Limb (tissue), 2 donors: ENCODE data around the gene AFDN.

Source experiments
- DNase-seq, 2 donors: peaks; one replicate each; pipeline ENCODE4 v3.0.0-alpha.2; 2016; ENCODE audit errors: extremely low spot score in 2 of 2

Gene AFDN

DNA sequence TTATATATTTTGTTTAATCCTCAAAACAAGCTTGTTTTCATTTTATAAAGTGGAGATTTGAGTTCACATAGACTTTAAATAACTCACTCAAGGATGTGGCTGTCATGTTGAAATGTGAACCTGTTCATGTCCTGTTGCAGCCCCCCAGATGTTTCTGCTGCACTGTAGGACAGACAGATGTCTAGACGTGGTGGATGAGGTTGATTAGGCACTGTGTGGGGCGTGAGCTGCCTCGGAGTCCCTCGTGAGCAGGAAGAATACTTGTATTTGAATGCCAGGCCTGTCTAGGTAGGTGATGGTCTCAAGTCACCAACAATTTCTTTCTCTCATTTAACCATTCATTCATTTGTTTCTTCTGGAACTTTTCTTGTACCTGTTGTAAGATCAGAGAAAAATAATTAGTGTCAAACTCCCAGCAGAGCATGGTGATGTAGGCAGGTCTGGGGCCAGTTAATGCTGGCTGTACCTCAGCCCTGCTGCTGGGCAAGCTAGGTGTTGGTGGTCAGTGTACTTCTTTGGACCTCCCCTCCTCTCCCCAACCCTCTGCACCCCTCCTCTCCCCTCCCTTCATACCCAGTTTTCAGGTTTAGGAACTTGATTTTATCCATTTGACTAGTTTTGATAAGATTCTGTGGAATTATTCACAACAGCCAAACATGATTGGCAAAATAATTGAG, 34.0 kb downstream of the AFDN start:
- DNase-seq = no peak

GRCh38 chr6:167861424-167861823, 34.7 kb downstream of the AFDN start:
- DNase-seq = no peak

GRCh38 chr6:167863897-167864296, 37.2 kb downstream of the AFDN start:
- DNase-seq = no peak

- DNase-seq = no peak
Observed at GRCh38 chr6:167866642-167867041, 39.9 kb downstream of the AFDN start.

DNA sequence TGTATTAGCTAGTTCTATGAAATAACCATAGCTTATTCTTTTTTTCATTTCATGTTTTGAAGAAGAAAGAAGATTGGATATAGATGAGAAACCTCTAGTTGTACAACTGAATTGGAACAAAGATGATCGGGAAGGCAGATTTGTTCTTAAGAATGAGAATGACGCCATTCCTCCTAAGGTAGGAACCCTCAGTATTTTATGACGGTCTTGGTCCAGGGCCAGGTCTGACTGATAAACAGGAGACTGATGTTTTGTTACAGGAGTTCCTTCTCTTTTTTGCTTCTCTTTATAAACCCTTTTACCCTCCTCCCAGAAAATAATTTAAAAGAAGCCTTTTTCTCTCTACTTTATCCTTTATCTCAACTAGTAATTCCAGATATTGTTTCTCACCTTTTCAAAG, 43.6 kb downstream of the AFDN start:
- no peak for DNase-seq

DNA sequence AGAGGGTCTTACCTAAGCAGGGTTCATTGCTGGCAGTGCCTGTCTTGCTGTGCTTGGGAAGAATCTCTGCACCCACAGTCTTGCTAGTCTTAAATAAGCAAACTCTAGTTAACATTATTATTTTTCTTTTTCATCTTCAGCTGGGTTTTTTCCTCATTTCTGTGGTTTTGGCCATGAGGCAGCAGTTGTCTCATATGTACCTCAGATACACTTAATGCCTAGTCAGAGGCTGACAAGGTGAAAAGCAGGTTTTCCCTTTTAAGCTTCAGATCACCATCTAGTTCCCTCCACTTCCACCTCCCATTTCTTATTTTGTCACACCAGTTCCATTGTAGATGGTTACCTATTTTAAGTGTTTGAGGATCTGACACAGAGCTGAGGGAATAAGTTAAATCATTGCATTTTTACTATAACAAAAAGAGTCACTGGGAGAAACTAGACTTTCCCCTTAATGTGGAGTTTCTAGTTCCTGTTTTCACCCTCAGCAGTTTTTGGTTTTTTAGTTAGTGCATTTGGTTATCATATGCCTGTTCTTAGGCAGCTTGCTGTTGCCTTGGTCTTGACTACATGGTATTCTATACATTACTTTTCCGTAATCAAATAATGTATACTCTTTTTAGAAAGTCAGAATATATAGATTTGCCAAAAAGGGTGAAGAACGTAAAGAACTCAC, 46.0 kb downstream of the AFDN start:
- DNase-seq = no peak

DNA sequence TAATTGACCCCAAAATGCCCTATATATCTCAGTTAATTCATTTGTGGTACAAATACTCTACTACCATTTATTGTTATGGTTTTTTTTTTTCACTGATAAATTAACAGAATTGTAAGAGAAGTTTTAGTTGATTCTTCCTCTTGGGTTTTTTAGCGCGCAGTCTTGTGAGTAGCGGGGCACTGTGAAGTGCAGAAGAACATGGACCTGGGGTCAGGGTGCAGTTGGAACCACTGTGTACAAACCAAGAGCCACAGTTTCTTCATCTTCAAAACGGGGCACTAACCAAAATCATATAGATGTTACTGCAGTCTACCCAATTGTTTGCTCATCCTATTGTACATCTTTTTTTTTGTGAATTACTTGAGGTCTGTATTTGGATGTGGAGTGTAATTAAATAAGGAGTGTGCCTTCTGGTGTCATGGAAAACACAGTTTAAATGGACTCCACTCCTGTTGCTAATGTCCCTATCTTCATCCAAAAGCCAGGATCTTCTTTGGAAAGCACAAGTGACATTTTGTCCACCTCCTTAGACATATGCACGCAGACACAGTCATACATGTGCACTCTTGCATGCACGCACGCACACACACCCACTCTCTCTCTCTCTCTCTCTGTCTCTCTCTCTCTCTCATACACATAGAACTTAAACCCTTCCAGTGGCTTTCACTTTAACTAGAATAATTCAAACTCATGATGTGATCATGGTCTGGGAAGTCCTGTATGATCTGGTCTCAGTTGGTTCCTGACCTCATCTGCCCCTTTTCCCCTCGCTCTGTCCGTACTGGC, 51.5 kb downstream of the AFDN start:
- DNase-seq = no peak

DNA sequence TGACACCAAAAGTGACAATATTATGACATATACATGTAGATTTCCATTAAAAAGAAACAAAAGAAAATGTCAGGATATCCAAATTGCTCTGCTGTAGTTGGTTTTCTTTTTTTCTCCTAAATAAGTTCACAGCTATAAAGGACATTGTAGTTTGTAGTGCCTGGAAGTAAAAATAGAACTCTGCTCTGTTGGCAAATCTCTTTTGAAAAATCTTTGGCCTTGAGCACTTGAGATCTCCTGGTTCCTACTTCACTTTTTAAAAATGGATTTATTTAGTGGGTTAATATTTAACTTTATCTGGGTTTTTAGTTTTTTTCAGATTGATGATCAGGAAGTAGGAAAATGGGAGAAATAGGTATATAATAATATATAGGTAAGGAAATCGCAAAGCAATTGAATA, 52.9 kb downstream of the AFDN start:
- DNase-seq = no peak

- DNase-seq = no peak
Observed at GRCh38 chr6:167881327-167881726, 54.6 kb downstream of the AFDN start.

DNA sequence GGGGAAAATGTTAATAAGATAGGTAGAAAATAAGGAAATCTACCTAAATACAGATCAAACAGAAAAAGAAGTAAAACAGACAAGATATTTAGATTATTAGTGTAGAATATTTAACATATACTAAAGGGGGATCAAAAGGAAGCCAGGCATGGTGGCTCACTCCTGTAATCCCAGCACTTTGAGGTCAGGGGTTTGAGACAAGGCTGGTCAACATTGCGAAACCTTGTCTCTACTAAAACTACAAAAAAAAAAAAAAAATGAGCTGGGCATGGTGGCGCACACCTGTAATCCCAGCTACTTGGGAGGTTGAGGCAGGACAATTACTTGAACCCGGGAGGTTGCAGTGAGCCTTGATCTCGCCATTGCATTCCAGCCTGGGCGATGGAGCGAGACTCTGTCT, 55.5 kb downstream of the AFDN start:
- DNase-seq = no peak

DNA sequence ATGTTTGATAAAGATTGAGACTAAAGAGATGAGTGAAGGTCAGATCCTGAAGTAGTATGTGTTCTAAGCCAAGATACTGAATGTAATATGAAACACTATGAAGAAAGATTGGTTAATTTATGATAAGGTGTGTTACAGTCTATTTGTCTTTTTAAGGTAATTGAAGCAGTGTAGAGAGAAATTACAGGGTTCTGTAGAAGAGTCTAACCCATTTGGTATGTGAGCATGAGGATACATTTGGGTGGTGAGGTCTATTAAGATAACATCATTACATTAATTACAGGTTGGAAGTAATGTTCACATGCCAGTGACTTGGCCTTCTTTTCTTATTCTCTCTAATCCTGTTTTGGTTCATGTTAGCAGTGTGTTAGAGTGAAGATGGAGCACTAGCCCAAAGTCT, 61.4 kb downstream of the AFDN start:
- no peak for DNase-seq

- DNase-seq = no peak
Observed at GRCh38 chr6:167892835-167893815, 66.4 kb downstream of the AFDN start.

DNA sequence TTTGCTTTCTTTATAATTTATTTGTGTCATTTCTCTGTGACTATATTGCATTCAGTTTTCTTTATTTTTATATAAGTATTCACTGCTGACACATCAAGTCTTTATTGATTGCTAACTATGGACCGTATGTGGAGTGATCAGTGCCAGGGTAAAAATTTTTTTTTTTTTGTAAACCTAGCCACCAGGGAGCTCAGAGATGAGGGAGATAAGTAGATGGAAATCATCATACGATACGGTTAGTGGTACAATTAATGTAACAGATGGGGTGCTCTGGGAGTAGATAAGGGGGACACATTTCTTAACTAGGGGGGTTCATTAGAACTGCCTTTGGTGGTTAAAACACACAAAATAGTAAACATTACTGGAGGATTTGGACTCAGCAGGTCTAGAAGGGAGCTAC, 68.3 kb downstream of the AFDN start:
- no peak for DNase-seq

DNA sequence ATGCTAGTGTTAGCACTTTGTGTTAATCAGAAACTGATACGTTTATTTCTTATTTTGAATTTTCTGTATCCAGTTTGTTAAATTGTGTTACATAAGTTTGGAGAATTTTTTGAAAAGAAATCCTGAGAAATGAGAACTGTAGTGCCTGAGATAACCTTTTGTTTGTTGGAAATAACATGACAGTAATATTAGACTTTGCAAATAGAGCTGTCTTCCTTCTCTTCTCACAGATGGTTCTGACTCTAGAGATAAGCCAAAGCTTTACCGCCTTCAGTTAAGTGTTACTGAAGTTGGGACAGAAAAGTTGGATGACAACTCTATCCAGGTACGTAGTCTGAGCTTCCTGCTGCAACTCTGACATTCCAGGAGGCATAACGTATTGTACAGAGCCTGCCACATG, 69.9 kb downstream of the AFDN start:
- DNase-seq = no peak

DNA sequence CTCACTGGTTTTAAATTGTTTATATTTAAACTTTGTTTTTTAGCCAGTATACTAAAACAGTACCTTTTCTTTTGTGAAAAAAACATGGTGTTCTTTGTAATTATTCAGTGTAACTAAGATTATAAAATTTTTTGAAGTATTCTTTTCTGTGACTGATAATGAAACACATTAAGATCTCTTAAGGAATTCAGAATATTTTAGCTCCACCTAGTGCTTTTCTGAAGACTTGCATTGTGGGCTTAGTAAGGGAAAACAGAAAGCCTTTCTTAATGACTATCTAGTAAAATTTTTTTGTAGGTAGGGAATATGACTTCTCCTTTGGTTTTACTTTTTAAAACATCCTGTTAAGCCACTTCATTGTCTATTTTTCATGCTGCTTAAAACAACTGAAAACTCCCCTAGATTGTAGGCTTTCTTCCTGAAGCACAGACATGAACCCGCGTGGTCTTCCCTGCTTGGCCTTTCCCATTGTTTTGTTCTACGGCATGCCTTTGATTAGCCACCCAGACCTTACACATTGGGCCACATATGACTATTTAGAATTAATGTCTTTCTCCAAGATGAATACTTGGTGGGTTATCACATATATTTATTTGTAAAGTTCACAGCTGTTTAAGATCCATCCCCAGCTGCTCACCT, 72.1 kb downstream of the AFDN start:
- DNase-seq = peak in 1 of 2 donors; percentile 60

DNA sequence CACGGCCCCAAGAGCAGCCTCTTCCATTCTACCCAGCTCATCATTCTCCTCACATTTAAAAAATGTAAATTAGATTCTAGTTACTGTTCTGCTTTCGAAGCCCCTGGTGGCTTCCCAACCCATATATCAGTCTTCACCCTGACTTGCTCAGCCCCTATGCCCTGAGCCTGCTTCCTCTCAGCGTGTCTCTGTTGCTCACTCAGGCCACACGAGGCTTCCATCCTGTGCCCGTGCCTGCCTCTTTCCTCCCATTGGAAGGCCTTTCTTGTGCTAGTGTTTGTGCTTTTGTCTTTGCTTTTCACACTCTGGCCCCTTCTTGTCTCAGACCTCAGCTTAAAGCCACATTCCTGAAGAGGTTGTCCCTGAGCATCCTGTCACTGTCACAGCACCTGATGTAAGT, 78.1 kb downstream of the AFDN start:
- no peak for DNase-seq

- DNase-seq = no peak
Observed at GRCh38 chr6:167906899-167907298, 80.2 kb downstream of the AFDN start.

DNA sequence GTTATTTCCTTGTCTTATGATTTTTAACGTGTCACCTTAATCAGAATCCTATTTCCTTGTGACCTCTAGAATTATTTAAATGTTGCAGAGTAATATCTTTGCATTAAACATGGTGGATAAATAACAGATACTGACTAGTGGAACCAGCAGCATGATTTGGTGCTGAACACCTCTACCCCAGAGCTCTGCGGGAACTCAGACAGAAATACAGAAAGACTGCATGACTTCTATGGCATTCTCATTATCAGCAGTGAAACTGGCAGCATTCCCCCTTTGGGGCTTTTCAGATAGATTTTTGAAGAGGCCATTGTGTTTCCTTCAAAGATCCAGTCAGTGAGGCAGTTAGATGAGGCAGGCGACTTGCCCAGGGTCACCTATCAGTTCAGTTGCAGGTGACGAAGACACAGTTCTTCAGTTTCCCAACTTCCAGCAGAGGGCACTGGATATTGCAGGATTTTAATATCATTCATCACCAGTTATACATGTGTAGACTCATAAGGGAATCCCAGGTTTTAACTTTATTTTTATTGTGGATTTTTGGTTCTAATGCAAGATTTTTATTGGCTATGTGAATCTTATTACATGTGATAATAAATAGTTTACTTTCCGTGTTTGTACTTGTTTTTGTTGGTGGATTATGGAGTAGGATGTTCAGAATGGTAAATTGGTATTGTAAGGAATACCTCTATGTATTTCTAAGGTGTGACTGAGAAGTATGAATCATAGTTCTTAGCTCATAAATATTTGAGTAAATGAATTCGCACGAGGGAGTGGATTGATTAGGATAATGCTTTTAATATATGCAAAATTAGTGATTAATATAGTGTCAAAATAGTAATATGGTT, 81.3 kb downstream of the AFDN start:
- peak in 1 of 2 donors; percentile 16 for DNase-seq

DNA sequence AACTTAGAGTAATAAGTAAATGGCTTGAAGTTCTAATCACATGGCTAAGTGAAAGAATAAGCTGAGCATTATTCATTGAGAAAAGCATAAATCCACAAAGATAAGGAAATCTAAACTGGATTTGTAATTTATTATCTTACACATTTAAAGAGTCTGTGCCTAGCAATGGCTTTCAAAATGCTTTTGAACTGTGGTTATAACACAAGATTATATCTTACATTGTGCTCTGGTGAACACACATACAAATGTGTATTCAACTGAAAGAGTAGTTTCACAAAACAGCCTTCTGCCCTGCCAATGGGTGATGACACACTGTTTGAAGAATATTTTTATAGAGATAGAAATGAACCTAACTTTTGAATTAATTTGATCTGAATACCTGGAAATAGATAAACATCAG, 83.3 kb downstream of the AFDN start:
- no peak for DNase-seq

DNA sequence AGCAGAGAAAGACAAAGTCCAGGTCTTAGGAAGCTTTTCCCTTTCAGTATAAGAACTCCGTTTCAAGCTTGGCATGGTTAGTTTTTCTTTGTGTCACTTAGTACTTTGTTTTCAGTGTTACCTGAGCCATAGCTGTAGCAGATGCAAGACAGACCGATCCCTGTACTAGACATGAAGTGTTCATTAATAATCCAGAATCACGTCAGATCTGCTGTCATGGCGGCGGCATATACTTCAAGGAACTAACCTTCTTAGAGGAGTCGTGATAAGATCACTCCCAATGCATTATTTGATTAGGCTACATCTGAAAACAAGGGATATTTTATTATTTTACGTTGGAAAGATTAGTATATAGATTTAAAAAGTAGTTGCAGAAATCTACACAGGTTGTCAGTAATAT, 83.9 kb downstream of the AFDN start:
- DNase-seq = no peak
